Choroid plexus epithelial cell (primary cell): Measurements from ENCODE around the gene SI.
"Not testable (repeated sequence)": the region's sequence is repeated elsewhere in the genome, so short reads cannot be mapped to it uniquely, and the experiment has no call there.

Experiments used
- DNase-seq: peaks from one replicate; pipeline ENCODE4 v3.0.0-alpha.2; 2010; ENCODE audit warnings: low read depth
- H3K4me3 ChIP-seq: 2 replicates; pipeline ENCODE4 v1.5.1; 2011; ENCODE audit warnings: low read depth, mild to moderate bottlenecking, control low read depth, low read length, moderate library complexity
- TF ChIP-seq, protein P1 (sequence below): conservative IDR thresholded peaks from 2 replicates; pipeline ENCODE4 v1.5.1; 2011; ENCODE audit warnings: low read depth, mild to moderate bottlenecking, control low read depth, inconsistent platforms, low read length, moderate library complexity

SI gene

DNA sequence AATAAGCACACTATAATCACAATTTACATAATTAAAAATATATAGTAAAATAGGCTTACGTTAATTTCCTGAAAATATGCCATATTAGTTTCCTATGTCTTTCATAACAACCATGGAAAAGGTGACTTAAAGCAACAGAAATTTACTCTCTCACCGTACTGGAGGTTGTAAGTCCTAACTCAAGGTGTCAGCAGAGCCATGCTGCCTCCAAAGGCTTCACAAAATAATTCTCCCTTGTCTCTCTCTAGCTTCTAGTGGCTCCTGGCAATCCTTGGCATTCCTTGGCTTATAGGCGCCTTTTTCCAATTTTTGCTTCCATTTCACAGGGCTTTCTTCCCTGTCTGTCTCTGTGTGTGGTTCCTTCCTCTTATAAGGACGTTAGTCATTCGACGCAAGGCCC, 7.6 kb downstream of the SI start:
- no peak for DNase-seq
- TF ChIP-seq, protein P1, sequence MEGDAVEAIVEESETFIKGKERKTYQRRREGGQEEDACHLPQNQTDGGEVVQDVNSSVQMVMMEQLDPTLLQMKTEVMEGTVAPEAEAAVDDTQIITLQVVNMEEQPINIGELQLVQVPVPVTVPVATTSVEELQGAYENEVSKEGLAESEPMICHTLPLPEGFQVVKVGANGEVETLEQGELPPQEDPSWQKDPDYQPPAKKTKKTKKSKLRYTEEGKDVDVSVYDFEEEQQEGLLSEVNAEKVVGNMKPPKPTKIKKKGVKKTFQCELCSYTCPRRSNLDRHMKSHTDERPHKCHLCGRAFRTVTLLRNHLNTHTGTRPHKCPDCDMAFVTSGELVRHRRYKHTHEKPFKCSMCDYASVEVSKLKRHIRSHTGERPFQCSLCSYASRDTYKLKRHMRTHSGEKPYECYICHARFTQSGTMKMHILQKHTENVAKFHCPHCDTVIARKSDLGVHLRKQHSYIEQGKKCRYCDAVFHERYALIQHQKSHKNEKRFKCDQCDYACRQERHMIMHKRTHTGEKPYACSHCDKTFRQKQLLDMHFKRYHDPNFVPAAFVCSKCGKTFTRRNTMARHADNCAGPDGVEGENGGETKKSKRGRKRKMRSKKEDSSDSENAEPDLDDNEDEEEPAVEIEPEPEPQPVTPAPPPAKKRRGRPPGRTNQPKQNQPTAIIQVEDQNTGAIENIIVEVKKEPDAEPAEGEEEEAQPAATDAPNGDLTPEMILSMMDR: no peak
- H3K4me3 ChIP-seq: no peak overlapping the region

- H3K4me3 ChIP-seq: no peak overlapping the region
- TF ChIP-seq, protein P1: no peak
- no peak for DNase-seq
Observed at GRCh38 chr3:165056510-165056909, 21.8 kb downstream of the SI start.

DNA sequence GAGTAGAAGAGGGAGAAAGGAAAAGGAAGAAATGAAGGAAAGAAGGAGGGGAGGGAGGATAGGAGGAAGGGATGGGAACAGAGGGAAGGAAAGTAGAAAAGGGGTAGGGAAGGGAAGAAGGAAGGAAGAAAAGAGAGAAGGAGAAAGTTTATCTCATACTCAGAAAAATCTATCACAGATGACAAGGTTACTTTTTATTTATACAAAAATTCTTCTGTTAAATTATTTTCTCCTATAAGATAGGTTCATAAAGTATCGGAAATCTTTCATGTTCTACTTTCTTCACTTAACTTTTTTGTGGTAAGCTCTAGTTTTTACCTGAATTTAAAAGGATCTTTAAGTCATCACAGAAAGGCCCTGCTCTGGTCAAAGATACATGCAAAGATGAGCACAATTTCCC, 38.1 kb downstream of the SI start:
- TF ChIP-seq, protein P1: no peak
- no peak for DNase-seq
- no peak overlapping the region for H3K4me3 ChIP-seq

- DNase-seq: no peak
- H3K4me3 ChIP-seq: no peak overlapping the region
- TF ChIP-seq, protein P1: no peak
Observed at GRCh38 chr3:165011557-165011956, 66.7 kb downstream of the SI start.

GRCh38 chr3:164984947-164985346, 93.3 kb downstream of the SI start:
- DNase-seq: no peak
- TF ChIP-seq, protein P1: no peak
- no peak overlapping the region for H3K4me3 ChIP-seq

- H3K4me3 ChIP-seq: no peak overlapping the region
- TF ChIP-seq, protein P1: no peak
- no peak for DNase-seq
Observed at GRCh38 chr3:164962610-164963009, 115.7 kb downstream of the SI start.

- TF ChIP-seq, protein P1: no peak
- H3K4me3 ChIP-seq: no peak overlapping the region
- DNase-seq: no peak
Observed at GRCh38 chr3:164952966-164953365, 125.3 kb downstream of the SI start.

- not testable (repeated sequence) for DNase-seq, H3K4me3 ChIP-seq
Observed at GRCh38 chr3:164951403-164951802, 126.9 kb downstream of the SI start.
